Measurements from ENCODE around the gene CDA. TPM values are rescaled to one million over a fixed set of nuclear protein-coding genes. Genes with fewer than 3 reads are reported as not detected.

CDA gene
- total and polyA plus RNA-seq, 3 donors from 2014 or later, result 0.81 to 2.5 (median 2.0) TPM

DNA sequence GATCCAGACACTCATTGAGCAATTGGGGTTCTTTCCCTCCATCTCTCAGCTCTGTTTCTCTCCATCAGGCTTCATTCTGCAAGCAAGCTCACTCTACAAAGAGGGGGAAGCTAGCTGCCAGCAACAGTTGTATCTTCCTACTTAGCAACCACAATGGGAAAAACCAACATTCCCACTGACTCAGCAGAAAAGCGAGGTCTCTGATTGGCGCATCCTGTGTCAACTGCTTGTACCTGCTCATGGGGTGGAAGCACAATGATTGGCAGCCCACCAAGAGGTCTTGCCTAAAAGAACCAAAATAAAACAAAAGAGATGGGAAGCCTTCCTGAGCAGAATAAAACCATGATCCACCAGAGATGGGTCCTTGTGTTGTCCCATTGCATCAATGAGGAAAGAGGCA, 4.0 kb upstream of the CDA start:
- TF ChIP-seq POLR2A (IDR thresholded peaks at IDR 0.05), result no peak
- TF ChIP-seq, protein P1, sequence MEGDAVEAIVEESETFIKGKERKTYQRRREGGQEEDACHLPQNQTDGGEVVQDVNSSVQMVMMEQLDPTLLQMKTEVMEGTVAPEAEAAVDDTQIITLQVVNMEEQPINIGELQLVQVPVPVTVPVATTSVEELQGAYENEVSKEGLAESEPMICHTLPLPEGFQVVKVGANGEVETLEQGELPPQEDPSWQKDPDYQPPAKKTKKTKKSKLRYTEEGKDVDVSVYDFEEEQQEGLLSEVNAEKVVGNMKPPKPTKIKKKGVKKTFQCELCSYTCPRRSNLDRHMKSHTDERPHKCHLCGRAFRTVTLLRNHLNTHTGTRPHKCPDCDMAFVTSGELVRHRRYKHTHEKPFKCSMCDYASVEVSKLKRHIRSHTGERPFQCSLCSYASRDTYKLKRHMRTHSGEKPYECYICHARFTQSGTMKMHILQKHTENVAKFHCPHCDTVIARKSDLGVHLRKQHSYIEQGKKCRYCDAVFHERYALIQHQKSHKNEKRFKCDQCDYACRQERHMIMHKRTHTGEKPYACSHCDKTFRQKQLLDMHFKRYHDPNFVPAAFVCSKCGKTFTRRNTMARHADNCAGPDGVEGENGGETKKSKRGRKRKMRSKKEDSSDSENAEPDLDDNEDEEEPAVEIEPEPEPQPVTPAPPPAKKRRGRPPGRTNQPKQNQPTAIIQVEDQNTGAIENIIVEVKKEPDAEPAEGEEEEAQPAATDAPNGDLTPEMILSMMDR (IDR thresholded peaks at IDR 0.05), result no peak
- no peak for DNase-seq

DNA sequence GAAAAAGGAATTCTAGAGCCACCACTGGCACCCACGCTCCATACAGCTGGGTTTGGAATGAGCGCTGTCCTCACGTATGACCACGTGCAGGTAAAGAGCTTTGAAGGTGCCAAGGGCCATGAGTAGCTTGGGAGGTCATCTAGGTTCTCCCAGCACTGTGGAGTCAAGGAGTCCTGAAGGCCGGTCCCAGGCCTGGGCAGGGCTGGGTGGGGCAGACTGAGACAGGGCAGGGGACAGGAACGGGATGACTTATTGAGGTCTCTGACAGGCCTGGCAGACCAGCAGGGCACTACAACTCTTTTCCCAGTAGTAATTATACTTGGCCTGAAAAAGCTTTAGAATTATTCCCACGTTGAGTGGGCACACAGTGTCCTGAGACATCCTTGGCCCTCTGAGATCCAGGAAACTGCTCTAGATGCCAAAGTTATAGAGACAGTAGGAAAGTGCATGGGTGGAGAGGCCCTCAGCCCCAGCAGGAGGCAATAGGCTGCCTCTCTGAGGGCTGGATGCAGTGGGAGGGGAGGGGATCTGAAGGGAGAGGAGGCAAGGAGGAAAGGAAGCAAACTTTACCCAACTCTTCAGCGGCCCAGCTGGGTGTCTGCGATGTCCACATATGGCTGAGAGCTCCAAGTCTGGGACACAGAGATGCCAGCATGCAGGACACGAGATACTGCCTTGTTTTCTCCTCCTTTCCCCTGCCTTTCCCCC, 1.8 kb upstream of the CDA start:
- no peak for DNase-seq
- peaks cover 4% of the 10 kb centered on the region for H3K4me1 ChIP-seq
- intact Hi-C loops (cut with DNase I; ENCODE audit: low total_unique reads), result no loop called here
- H3K27me3 ChIP-seq, result no peaks in the 10 kb centered on the region
- 76 to 87% methylated on average over 6 to 8 of the region's 10 CpGs for WGBS, 2 donors
- no peak overlapping the region for H3K4me3 ChIP-seq
- H3K27ac ChIP-seq, result no peak overlapping the region
- H3K36me3 ChIP-seq (ENCODE audit: low read depth, missing control alignments), result no peaks in the 10 kb centered on the region
- no peak for TF ChIP-seq POLR2A (IDR thresholded peaks at IDR 0.05)
- TF ChIP-seq, protein P1 (IDR thresholded peaks at IDR 0.05), result no peak
- H3K9me3 ChIP-seq, result no peaks in the 10 kb centered on the region

More for the DNA sequence above, 4.0 kb upstream of the CDA start:
- H3K9me3 ChIP-seq, result no peaks in the 10 kb centered on the region
- no peaks in the 10 kb centered on the region for H3K27me3 ChIP-seq
- no peak overlapping the region for H3K4me3 ChIP-seq
- H3K27ac ChIP-seq, result no peak overlapping the region
- no peaks in the 10 kb centered on the region for H3K36me3 ChIP-seq (ENCODE audit: low read depth, missing control alignments)
- H3K4me1 ChIP-seq, result peaks cover 3% of the 10 kb centered on the region
- WGBS, 2 donors, result 74 to 86% methylated on average over 2 of the region's 2 CpGs
- intact Hi-C loops (cut with DNase I; ENCODE audit: low total_unique reads), result no loop called here

DNA sequence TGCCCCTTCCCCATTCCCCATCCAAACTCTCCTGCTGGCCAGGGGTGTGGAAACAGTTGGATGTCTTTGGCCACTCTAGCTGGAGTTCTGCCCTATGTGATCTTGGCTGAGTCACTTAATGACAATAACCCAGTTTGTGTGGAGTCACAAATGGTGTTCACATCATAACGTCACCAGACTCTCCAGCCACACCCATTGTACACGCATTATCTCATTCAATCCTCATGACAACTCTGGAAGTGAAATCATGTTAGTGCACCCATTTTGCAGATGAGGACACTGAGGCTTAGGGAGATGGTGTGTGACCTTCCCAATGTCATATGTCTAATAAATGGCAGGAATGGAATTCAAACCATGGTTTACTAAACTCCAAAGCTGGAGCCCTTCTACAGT, 1.2 kb upstream of the CDA start:
- no peak for DNase-seq
- H3K4me1 ChIP-seq, result peaks cover 4% of the 10 kb centered on the region
- intact Hi-C loops (cut with DNase I; ENCODE audit: low total_unique reads), result no loop called here
- no peaks in the 10 kb centered on the region for H3K27me3 ChIP-seq
- WGBS, 2 donors, result 57 to 75% methylated on average over 2 of the region's 2 CpGs
- H3K4me3 ChIP-seq, result no peak overlapping the region
- no peak overlapping the region for H3K27ac ChIP-seq
- H3K9me3 ChIP-seq, result no peaks in the 10 kb centered on the region
- TF ChIP-seq, protein P1 (IDR thresholded peaks at IDR 0.05), result no peak
- TF ChIP-seq POLR2A (IDR thresholded peaks at IDR 0.05), result no peak
- no peaks in the 10 kb centered on the region for H3K36me3 ChIP-seq (ENCODE audit: low read depth, missing control alignments)

DNA sequence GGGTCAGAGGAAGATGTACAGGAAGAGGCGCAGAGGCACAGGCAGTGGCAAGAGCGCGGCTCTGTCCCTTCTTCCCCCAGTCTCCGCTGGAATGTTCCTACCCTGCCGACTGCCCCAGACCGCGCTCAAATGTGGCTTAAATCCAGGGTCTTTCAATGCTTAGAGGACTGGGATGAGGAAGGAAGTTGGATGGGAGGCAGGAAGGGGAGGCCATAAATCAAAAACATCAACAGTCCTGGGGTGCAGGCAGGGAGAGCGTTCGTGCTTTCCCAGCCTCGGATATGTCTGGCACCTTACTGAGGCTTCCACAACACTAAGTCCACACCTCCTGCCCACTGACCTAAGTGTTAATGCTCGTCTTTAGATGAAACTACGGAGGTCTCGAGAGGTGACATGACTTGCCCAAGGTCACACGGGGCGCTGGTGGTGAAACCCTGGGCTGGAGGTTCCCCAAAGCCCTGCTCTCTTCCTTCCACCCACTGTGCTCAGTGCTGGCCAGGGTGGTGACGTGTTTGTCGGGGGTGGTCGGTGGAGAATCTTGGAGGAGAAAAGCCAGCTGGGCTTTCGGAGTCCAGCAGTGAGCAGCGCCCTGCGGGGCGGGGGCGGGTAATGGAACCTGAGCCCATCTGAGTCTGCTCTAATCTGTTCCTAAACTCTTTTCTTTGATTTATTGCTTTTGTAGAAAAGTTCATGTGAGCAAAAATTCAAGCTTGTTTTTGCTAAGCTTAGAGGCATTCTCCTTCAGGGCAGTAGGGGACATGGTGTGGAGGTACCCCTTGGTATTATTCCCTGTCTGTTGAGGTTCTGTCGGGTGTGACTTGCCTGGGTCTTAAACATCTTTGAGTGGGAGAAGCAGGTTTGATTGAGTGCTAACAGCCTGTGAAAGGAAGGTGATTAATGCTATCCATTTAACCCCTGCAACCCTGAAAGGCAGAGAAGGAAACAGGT, 708 bp downstream of the CDA start:
- intact Hi-C loops (cut with DNase I; ENCODE audit: low total_unique reads), result no loop called here
- no peak for DNase-seq
- 31 to 33% methylated on average over 24 of the region's 24 CpGs for whole genome bisulfite sequencing, 2 donors
- Histone ChIP-seq H3K4me3 (no peak overlapping the region), H3K27me3 (no peaks in the 10 kb centered on the region), H3K36me3 (ENCODE audit: low read depth, missing control alignments) (no peaks in the 10 kb centered on the region), H3K9me3 (no peaks in the 10 kb centered on the region), H3K4me1 (peaks cover 4% of the 10 kb centered on the region), H3K27ac (peak overlapping the region in 1 of 2 donors; percentile 55)
- TF ChIP-seq POLR2A (IDR thresholded peaks at IDR 0.05), result no peak
- TF ChIP-seq, protein P1 (IDR thresholded peaks at IDR 0.05), result no peak

Measured in testis (tissue), 3 donors.